MM.1S (cell line): Measurements from ENCODE around the gene DNAJC24.

Experiments used
- EZH2 ChIP-seq: fragments of 300-600 bp; sonication (generic); optimal IDR thresholded peaks from 2 replicates; pipeline ENCODE3; 2017; ENCODE audit warnings: low read depth, mild to moderate bottlenecking, antibody characterized with exemption, low read length, mixed read lengths
- EZH2phosphoT487 ChIP-seq: fragments of 300-600 bp; sonication (generic); IDR thresholded peaks from 2 replicates; pipeline ENCODE4 v1.6.1; 2018; ENCODE audit warnings: antibody characterized with exemption, low read length
- TF ChIP-seq, protein P1 (sequence below): fragments of 300-600 bp; sonication (generic); IDR thresholded peaks from 2 replicates; pipeline ENCODE4 v1.5.1; 2016; ENCODE audit warnings: antibody characterized with exemption, low read length, mixed read lengths

DNA sequence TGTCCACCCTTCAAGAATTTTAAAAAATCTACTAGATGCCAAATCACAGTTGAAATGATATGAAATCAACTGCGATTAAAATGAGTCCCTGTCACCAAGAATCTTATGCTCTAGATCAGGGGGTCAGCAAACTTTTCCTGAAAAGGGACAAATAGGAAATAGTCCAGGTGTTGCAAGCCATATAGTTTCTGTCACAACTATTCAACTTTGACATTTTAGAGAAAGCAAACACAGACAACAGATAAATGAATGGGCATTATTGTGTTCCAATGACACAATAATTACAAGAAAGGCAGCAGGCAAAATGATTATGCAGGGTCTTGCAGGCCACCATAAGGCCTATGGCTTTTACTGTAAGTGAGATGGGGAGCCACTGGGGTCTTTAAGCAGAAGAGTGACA lies 81.2 kb downstream of the DNAJC24 start:
- TF ChIP-seq, protein P1, sequence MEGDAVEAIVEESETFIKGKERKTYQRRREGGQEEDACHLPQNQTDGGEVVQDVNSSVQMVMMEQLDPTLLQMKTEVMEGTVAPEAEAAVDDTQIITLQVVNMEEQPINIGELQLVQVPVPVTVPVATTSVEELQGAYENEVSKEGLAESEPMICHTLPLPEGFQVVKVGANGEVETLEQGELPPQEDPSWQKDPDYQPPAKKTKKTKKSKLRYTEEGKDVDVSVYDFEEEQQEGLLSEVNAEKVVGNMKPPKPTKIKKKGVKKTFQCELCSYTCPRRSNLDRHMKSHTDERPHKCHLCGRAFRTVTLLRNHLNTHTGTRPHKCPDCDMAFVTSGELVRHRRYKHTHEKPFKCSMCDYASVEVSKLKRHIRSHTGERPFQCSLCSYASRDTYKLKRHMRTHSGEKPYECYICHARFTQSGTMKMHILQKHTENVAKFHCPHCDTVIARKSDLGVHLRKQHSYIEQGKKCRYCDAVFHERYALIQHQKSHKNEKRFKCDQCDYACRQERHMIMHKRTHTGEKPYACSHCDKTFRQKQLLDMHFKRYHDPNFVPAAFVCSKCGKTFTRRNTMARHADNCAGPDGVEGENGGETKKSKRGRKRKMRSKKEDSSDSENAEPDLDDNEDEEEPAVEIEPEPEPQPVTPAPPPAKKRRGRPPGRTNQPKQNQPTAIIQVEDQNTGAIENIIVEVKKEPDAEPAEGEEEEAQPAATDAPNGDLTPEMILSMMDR = no peak
- TF ChIP-seq EZH2phosphoT487 (no peak), EZH2 (no peak)
